BJ (cell line): ENCODE measurements around the gene SIRPA. TPM values are rescaled to one million over a fixed set of nuclear protein-coding genes. Genes with fewer than 3 reads are reported as not detected.
"Not testable (repeated sequence)": the region's sequence is repeated elsewhere in the genome, so short reads cannot be mapped to it uniquely, and the experiment has no call there.

ENCODE experiments used
- CTCF ChIA-PET: fragments of 350-600 bp; formaldehyde crosslinking; extraction: SDS; loops from one replicate; lab custom pipeline; 2021; ENCODE audit warnings: antibody characterized with exemption, inconsistent platforms; lab: Yijun Ruan, JAX
- POLR2A ChIA-PET: fragments of 300-600 bp; sonication (Branson Sonifier 250); formaldehyde crosslinking; extraction: SDS; loops from one replicate; lab custom pipeline; 2021; ENCODE audit warnings: antibody characterized with exemption; lab: Charles Lee
- DNase-seq: peaks from one replicate; pipeline ENCODE4 v3.0.0-alpha.2; 2011; ENCODE audit warnings: low read depth
- H3K27me3 ChIP-seq: 2 replicates; pipeline ENCODE4 v1.6.0; 2011; ENCODE audit warnings: low read length; ENCODE audit not compliant: control insufficient read depth, insufficient read depth
- H3K36me3 ChIP-seq: 2 replicates; pipeline ENCODE4 v1.5.1; 2011; ENCODE audit warnings: low read length; ENCODE audit not compliant: control insufficient read depth, insufficient read depth
- H3K4me3 ChIP-seq: 2 replicates; pipeline ENCODE4 v1.5.1; 2011; ENCODE audit warnings: low read depth, mild to moderate bottlenecking, control low read depth, low read length
- CTCF ChIP-seq: IDR thresholded peaks from 2 replicates; pipeline ENCODE4 v1.5.1; 2011; ENCODE audit warnings: low read depth, mild to moderate bottlenecking, control low read depth, inconsistent platforms, low read length, moderate library complexity; ENCODE audit not compliant: insufficient read depth
- polyA plus RNA-seq: library from polyadenylated mRNA; depleted of rRNA; stranded (reverse); fragments of >200 nt; gene quantifications from 2 replicates; pipeline ENCODE4 v1.2.3, GENCODE V29; 2011

Gene SIRPA
- polyA plus RNA-seq, 1 experiment: 34.1 TPM

- ChIA-PET POLR2A (no interaction called here), CTCF (no interaction called here)
- H3K27me3 ChIP-seq: no peaks in the 10 kb centered on the region
- H3K36me3 ChIP-seq: peaks cover 5% of the 10 kb centered on the region
- H3K4me3 ChIP-seq: no peak overlapping the region
- no peak for TF ChIP-seq CTCF
- DNase-seq: no peak
Measured at GRCh38 chr20:1908191-1908590, 13.0 kb downstream of the SIRPA start.

- ChIA-PET POLR2A (no interaction called here), CTCF (interaction anchor here (1.5 kb wide), 1 partner anchor 9 kb away, joined by 6 read pairs; no protein-coding TSS in a partner anchor)
- no peaks in the 10 kb centered on the region for H3K27me3 ChIP-seq
- no peak for TF ChIP-seq CTCF
- H3K4me3 ChIP-seq: no peak overlapping the region
- DNase-seq: no peak
- H3K36me3 ChIP-seq: peaks cover 6% of the 10 kb centered on the region
Measured at GRCh38 chr20:1909097-1909496, 13.9 kb downstream of the SIRPA start.

GRCh38 chr20:1911536-1911935, 16.3 kb downstream of the SIRPA start:
- POLR2A ChIA-PET: no interaction called here

GRCh38 chr20:1912053-1912452, 16.8 kb downstream of the SIRPA start:
- ChIA-PET CTCF (interaction anchor here (0.6 to 2.1 kb wide), 2 partner anchors 16 to 110 kb away, joined by 3 to 5 read pairs; no protein-coding TSS in a partner anchor), POLR2A (no interaction called here)
- Histone ChIP-seq H3K36me3 (peaks cover 14% of the 10 kb centered on the region), H3K27me3 (no peaks in the 10 kb centered on the region), H3K4me3 (no peak overlapping the region)
- DNase-seq: no peak
- TF ChIP-seq CTCF: no peak

More at GRCh38 chr20:1911536-1911935, 16.3 kb downstream of the SIRPA start:
- CTCF ChIA-PET: interaction anchor here (2.1 kb wide), 1 partner anchor 109 kb away, joined by 5 read pairs; no protein-coding TSS in a partner anchor
- DNase-seq: no peak
- H3K4me3 ChIP-seq: no peak overlapping the region
- H3K27me3 ChIP-seq: no peaks in the 10 kb centered on the region
- H3K36me3 ChIP-seq: peaks cover 12% of the 10 kb centered on the region
- no peak for TF ChIP-seq CTCF

DNA sequence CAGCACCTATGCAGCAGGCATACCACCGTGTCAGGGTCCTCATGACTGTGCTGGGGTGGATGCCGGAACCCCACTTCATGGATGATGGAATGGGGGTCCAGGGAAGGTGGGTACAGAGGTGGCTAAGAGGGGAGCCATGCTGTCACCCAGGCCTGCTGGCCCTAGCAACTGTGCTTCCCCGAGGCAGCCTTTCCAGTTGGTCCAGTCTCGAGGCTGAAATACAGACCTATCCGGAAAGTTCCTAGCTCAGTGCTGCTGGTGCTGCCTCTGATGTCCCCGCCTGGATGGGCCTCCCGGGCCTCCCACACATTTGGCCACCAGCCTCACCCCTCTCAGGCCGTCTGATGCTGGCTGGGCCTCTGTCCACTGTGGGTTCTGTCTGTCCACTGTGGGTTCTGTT, 17.4 kb downstream of the SIRPA start:
- H3K4me3 ChIP-seq: no peak overlapping the region
- H3K36me3 ChIP-seq: peaks cover 14% of the 10 kb centered on the region
- CTCF ChIA-PET: interaction anchor here (2.1 kb wide), 1 partner anchor 110 kb away, joined by 5 read pairs; no protein-coding TSS in a partner anchor
- POLR2A ChIA-PET: no interaction called here
- no peak for DNase-seq
- H3K27me3 ChIP-seq: no peaks in the 10 kb centered on the region
- TF ChIP-seq CTCF: no peak

- CTCF ChIA-PET, H3K4me3 ChIP-seq, DNase-seq, H3K27me3 ChIP-seq, POLR2A ChIA-PET: not testable (repeated sequence)
- H3K36me3 ChIP-seq: peaks cover 21% of the 10 kb centered on the region
Measured at GRCh38 chr20:1915233-1915632, 20.0 kb downstream of the SIRPA start.
